Progenitor cell of endocrine pancreas (in vitro differentiated cells): ENCODE measurements around the gene ARMH4. TPM values are rescaled to one million over a fixed set of nuclear protein-coding genes. Genes with fewer than 3 reads are reported as not detected.

Experiments used
- DNase-seq: peaks from one replicate; pipeline ENCODE4 v3.0.0; 2021; ENCODE audit warnings: low spot score; ENCODE audit not compliant: unreplicated experiment
- H3K27ac Mint-ChIP-seq: 2 replicates; pipeline ENCODE4 v1.8.0; 2021; ENCODE audit warnings: mild to moderate bottlenecking, moderate library complexity, mixed read lengths
- H3K27me3 Mint-ChIP-seq: 2 replicates; pipeline ENCODE4 v1.8.0; 2021; ENCODE audit warnings: mixed read lengths
- H3K36me3 Mint-ChIP-seq: 2 replicates; pipeline ENCODE4 v1.8.0; 2022; ENCODE audit warnings: mixed read lengths; ENCODE audit not compliant: insufficient read depth
- H3K4me1 Mint-ChIP-seq: 2 replicates; pipeline ENCODE4 v1.8.0; 2021; ENCODE audit warnings: low read depth, mixed read lengths
- H3K4me3 Mint-ChIP-seq: 2 replicates; pipeline ENCODE4 v1.8.0; 2021; ENCODE audit warnings: low read depth, mild to moderate bottlenecking, moderate library complexity, mixed read lengths
- H3K9me3 Mint-ChIP-seq: 2 replicates; pipeline ENCODE4 v1.8.0; 2021; ENCODE audit warnings: low read depth, mixed read lengths
- CTCF ChIP-seq: fragments of 200-600 bp; sonication (generic); IDR thresholded peaks from one replicate; pipeline ENCODE4 v1.5.0; 2021; ENCODE audit warnings: antibody characterized with exemption, mild to moderate bottlenecking; ENCODE audit not compliant: unreplicated experiment
- total RNA-seq: library from RNA; stranded (reverse); gene quantifications from 2 replicates; pipeline ENCODE4 v1.2.1, GENCODE V29; 2021

ARMH4 gene
- total RNA-seq, 1 donor from 2014 or later, result 36.2 TPM

GRCh38 chr14:58055497-58056010 lies 96.5 kb downstream of the ARMH4 start:
- TF ChIP-seq CTCF, result no peak
- Mint-ChIP-seq H3K4me1 (peaks cover 1% of the 10 kb centered on the region), H3K36me3 (no peaks in the 10 kb centered on the region), H3K4me3 (no peak overlapping the region), H3K27me3 (no peaks in the 10 kb centered on the region), H3K9me3 (no peaks in the 10 kb centered on the region), H3K27ac (no peak overlapping the region)
- no peak for DNase-seq

GRCh38 chr14:58054100-58054499 lies 97.9 kb downstream of the ARMH4 start:
- H3K36me3 Mint-ChIP-seq, result no peaks in the 10 kb centered on the region

GRCh38 chr14:58048219-58048618 lies 103.8 kb downstream of the ARMH4 start:
- Mint-ChIP-seq H3K27me3 (no peaks in the 10 kb centered on the region), H3K4me3 (no peak overlapping the region), H3K9me3 (peaks cover 4% of the 10 kb centered on the region), H3K36me3 (no peaks in the 10 kb centered on the region), H3K4me1 (peaks cover 2% of the 10 kb centered on the region), H3K27ac (no peak overlapping the region)
- DNase-seq, result no peak
- no peak for TF ChIP-seq CTCF

More at GRCh38 chr14:58054100-58054499, 97.9 kb downstream of the ARMH4 start:
- TF ChIP-seq CTCF, result no peak
- H3K27me3 Mint-ChIP-seq, result no peaks in the 10 kb centered on the region
- H3K9me3 Mint-ChIP-seq, result no peaks in the 10 kb centered on the region
- no peak overlapping the region for H3K27ac Mint-ChIP-seq
- no peaks in the 10 kb centered on the region for H3K4me1 Mint-ChIP-seq
- no peak for DNase-seq
- H3K4me3 Mint-ChIP-seq, result no peak overlapping the region

GRCh38 chr14:58027904-58028303 lies 124.1 kb downstream of the ARMH4 start:
- H3K27ac Mint-ChIP-seq, result no peak overlapping the region

GRCh38 chr14:58026967-58027366 lies 125.0 kb downstream of the ARMH4 start:
- no peak overlapping the region for H3K4me3 Mint-ChIP-seq
- no peak for DNase-seq
- TF ChIP-seq CTCF, result no peak
- H3K4me1 Mint-ChIP-seq, result no peaks in the 10 kb centered on the region
- H3K36me3 Mint-ChIP-seq, result no peaks in the 10 kb centered on the region
- H3K27ac Mint-ChIP-seq, result no peak overlapping the region
- H3K9me3 Mint-ChIP-seq, result no peaks in the 10 kb centered on the region
- no peaks in the 10 kb centered on the region for H3K27me3 Mint-ChIP-seq

More at GRCh38 chr14:58027904-58028303, 124.1 kb downstream of the ARMH4 start:
- TF ChIP-seq CTCF, result no peak
- no peaks in the 10 kb centered on the region for H3K9me3 Mint-ChIP-seq
- H3K4me1 Mint-ChIP-seq, result no peaks in the 10 kb centered on the region
- no peaks in the 10 kb centered on the region for H3K27me3 Mint-ChIP-seq
- H3K4me3 Mint-ChIP-seq, result no peak overlapping the region
- DNase-seq, result no peak
- H3K36me3 Mint-ChIP-seq, result no peaks in the 10 kb centered on the region
